ENCODE data around the gene ANKDD1B. TPM values are rescaled to one million over a fixed set of nuclear protein-coding genes. Genes with fewer than 3 reads are reported as not detected.

Gene ANKDD1B
- total and polyA plus RNA-seq, 9 of the 15 experiments (the other 6 are each of a cell fraction or from before 2014, with no cell fraction given), result 0.04 to 0.29 (median 0.18) TPM; not detected in 1

GRCh38 chr5:75632321-75632720 is 21.1 kb downstream of the ANKDD1B start:
- FAIRE-seq, result no peak
- no peak for ATAC-seq
- no peak for DNase-seq (ENCODE audit: extremely low read depth in 1 of 4, low spot score in 3 of 4)
- H3K27ac ChIP-seq (ENCODE audit: extremely low read depth, low read depth, low read length), result no peak overlapping the region
- no peak overlapping the region for H2AFZ ChIP-seq (ENCODE audit: low read depth, low read length)
- no peaks in the 10 kb centered on the region for H3K36me3 ChIP-seq (ENCODE audit: control insufficient read depth, insufficient read depth, low read length)
- intact Hi-C loops (cut with micrococcal nuclease), result no loop called here
- in situ Hi-C loops (cut with MboI), result no loop called here
- WGBS (ENCODE audit: insufficient coverage, low coverage, missing lambda C conversion rate), result 89% methylated on average over 1 of the region's 1 CpG
- H3K9ac ChIP-seq (ENCODE audit: insufficient read depth in 1 of 2, low read depth in 2 of 2, low read length in 2 of 2), result no peak overlapping the region
- no peak overlapping the region for H3K4me2 ChIP-seq (ENCODE audit: insufficient read depth, low read length)
- H3K9me3 ChIP-seq (replicated peaks; ENCODE audit: control insufficient read depth, insufficient read depth, low read depth, low read length), result no peaks in the 10 kb centered on the region
- BruUV-seq (replicated peaks), result no TSS peak
- POLR2A ChIA-PET, result interaction anchor here (0.8 kb wide), 1 partner anchor 15 kb away, joined by 3 read pairs; no protein-coding TSS in a partner anchor
- TF ChIP-seq ZC3H11A (IDR thresholded peaks at IDR 0.05; ENCODE audit: low read depth, low read length) (no peak), DPF2 (IDR thresholded peaks at IDR 0.05) (no peak), ZNF224 (CRISPR knock-in tag; IDR thresholded peaks at IDR 0.05) (no peak)
- no peaks in the 10 kb centered on the region for H3K79me2 ChIP-seq (ENCODE audit: control insufficient read depth, insufficient read depth, low read length)
- H3K27me3 ChIP-seq (ENCODE audit: control insufficient read depth in 2 of 2, insufficient read depth in 2 of 2, low read length in 2 of 2), result no peaks in the 10 kb centered on the region
- CTCF ChIA-PET (ENCODE audit: low intra/inter-chr PET ratio), result no interaction called here
- no peaks in the 10 kb centered on the region for H3K9me1 ChIP-seq (ENCODE audit: control insufficient read depth, insufficient read depth, low read length)
- H4K20me1 ChIP-seq (replicated peaks; ENCODE audit: control insufficient read depth, insufficient read depth, low read length), result no peaks in the 10 kb centered on the region
- no peaks in the 10 kb centered on the region for H3K4me1 ChIP-seq (replicated peaks in 1 of 2; ENCODE audit: control insufficient read depth in 2 of 2, insufficient read depth in 2 of 2, low read length in 2 of 2)
- H3K4me3 ChIP-seq, result no peak overlapping the region

GRCh38 chr5:75637949-75638348 is 26.7 kb downstream of the ANKDD1B start:
- Histone ChIP-seq H3K27me3 (ENCODE audit: control insufficient read depth in 2 of 2, insufficient read depth in 2 of 2, low read length in 2 of 2) (no peaks in the 10 kb centered on the region), H4K20me1 (replicated peaks; ENCODE audit: control insufficient read depth, insufficient read depth, low read length) (no peaks in the 10 kb centered on the region), H3K4me2 (ENCODE audit: insufficient read depth, low read length) (no peak overlapping the region), H3K79me2 (ENCODE audit: control insufficient read depth, insufficient read depth, low read length) (no peaks in the 10 kb centered on the region), H3K4me3 (no peak overlapping the region), H3K9ac (ENCODE audit: insufficient read depth in 1 of 2, low read depth in 2 of 2, low read length in 2 of 2) (no peak overlapping the region), H3K9me1 (ENCODE audit: control insufficient read depth, insufficient read depth, low read length) (no peaks in the 10 kb centered on the region), H3K9me3 (replicated peaks; ENCODE audit: control insufficient read depth, insufficient read depth, low read depth, low read length) (no peaks in the 10 kb centered on the region), H3K4me1 (replicated peaks in 1 of 2; ENCODE audit: control insufficient read depth in 2 of 2, insufficient read depth in 2 of 2, low read length in 2 of 2) (no peaks in the 10 kb centered on the region), H2AFZ (ENCODE audit: low read depth, low read length) (no peak overlapping the region), H3K36me3 (ENCODE audit: control insufficient read depth, insufficient read depth, low read length) (no peaks in the 10 kb centered on the region), H3K27ac (ENCODE audit: extremely low read depth, low read depth, low read length) (no peak overlapping the region)
- no peak for FAIRE-seq
- 25% methylated on average over 1 of the region's 1 CpG for WGBS (ENCODE audit: insufficient coverage, low coverage, missing lambda C conversion rate)
- intact Hi-C loops (cut with micrococcal nuclease), result no loop called here
- ChIA-PET CTCF (ENCODE audit: low intra/inter-chr PET ratio) (no interaction called here), POLR2A (no interaction called here)
- in situ Hi-C loops (cut with MboI), result no loop called here
- no peak for DNase-seq (ENCODE audit: extremely low read depth in 1 of 4, low spot score in 3 of 4)
- TF ChIP-seq GTF2E2 (tag; IDR thresholded peaks at IDR 0.05), result no peak
- no peak for TF ChIP-seq GATAD2A (IDR thresholded peaks at IDR 0.05)
- no peak for TF ChIP-seq ZSCAN32 (CRISPR knock-in tag; IDR thresholded peaks at IDR 0.05)
- TF ChIP-seq CAMTA2 (CRISPR knock-in tag; conservative IDR thresholded peaks at IDR 0.05), result no peak
- no peak for TF ChIP-seq E4F1 (CRISPR knock-in tag; IDR thresholded peaks at IDR 0.05; ENCODE audit: borderline replicate concordance)
- no peak for TF ChIP-seq GATA2 (CRISPR knock-in tag; IDR thresholded peaks at IDR 0.05)
- no peak for TF ChIP-seq ADNP (tag; IDR thresholded peaks at IDR 0.05)
- TF ChIP-seq BMI1 (IDR thresholded peaks at IDR 0.05; ENCODE audit: low read length), result no peak
- no peak for ATAC-seq
- no TSS peak for BruUV-seq (replicated peaks)

Measured in K562 (cell line).